ENCODE results near the gene MMP25.

MMP25 gene

DNA sequence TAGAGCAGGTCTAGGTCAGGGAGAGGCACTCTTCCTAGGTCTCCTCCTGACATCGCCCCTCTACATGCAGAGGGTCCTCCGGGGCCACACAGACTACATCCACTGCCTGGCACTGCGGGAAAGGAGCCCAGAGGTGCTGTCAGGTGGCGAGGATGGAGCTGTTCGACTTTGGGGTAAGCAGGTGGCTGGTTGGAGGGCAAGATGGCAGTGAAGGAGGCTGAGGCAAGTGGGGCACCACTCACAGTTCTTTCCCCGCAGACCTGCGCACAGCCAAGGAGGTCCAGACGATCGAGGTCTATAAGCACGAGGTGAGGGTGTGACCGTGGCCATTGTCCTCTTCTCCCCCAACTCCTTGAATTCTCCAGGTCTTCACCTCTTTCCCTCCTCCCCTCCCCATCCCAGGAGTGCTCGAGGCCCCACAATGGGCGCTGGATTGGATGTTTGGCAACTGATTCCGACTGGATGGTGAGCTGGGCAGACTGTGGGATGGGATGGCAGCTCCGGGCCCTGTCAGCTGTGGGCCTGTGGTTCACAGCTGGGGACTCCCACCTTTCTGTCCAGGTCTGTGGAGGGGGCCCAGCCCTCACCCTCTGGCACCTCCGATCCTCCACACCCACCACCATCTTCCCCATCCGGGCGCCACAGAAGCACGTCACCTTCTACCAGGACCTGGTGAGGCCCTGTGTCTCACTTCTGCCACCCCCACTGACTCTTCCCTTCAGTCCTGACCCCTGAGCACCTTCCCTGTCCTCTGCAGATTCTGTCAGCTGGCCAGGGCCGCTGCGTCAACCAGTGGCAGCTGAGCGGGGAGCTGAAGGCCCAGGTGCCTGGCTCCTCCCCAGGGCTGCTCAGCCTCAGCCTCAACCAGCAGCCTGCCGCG lies 19.5 kb upstream of the MMP25 start:
- no peak overlapping the region for H3K4me3 ChIP-seq (ENCODE audit: low read depth, low read length)
- TF ChIP-seq CTCF (IDR thresholded peaks at IDR 0.05; ENCODE audit: borderline replicate concordance, insufficient read depth, low read depth, low read length): no peak

- H3K4me3 ChIP-seq (ENCODE audit: low read depth, low read length): no peak overlapping the region
- TF ChIP-seq CTCF (IDR thresholded peaks at IDR 0.05; ENCODE audit: borderline replicate concordance, insufficient read depth, low read depth, low read length): no peak
Measured at GRCh38 chr16:3027489-3027795, 18.9 kb upstream of the MMP25 start.

GRCh38 chr16:3027983-3028715 lies 18.2 kb upstream of the MMP25 start:
- TF ChIP-seq CTCF (IDR thresholded peaks at IDR 0.05; ENCODE audit: borderline replicate concordance, insufficient read depth, low read depth, low read length): peak; percentile 95
- no peak overlapping the region for H3K4me3 ChIP-seq (ENCODE audit: low read depth, low read length)

DNA sequence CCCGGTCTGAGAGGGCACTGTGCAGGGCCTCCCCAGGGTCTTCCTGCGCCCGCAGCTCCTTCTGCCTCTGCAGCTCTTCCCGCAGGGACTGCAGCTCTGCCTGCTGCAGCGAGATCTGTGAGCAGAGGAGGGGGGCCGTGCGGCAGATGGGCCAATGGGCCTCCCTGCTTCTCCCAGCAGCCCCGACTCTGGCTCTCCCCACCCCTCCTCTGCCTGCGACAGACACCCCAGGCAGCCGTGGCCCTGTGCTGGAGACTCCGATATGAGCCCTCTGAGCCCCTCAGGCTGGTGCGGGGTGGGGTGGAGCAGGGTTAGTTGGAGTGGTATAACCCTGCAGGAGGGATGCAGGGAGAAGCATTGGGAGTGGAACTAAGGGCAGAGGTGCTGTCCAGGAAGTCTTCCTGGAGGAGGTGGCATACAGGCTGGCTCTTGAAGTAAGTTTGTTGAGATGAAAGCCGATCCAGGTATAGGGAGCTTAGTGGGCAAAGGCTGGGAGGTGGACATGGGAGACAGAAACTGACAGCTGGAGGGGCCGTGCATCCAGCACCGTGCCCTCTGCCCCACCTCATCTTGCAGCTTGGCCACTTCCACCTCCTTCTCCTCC lies 17.5 kb upstream of the MMP25 start:
- H3K4me3 ChIP-seq (ENCODE audit: low read depth, low read length): no peak overlapping the region
- TF ChIP-seq CTCF (IDR thresholded peaks at IDR 0.05; ENCODE audit: borderline replicate concordance, insufficient read depth, low read depth, low read length): no peak

DNA sequence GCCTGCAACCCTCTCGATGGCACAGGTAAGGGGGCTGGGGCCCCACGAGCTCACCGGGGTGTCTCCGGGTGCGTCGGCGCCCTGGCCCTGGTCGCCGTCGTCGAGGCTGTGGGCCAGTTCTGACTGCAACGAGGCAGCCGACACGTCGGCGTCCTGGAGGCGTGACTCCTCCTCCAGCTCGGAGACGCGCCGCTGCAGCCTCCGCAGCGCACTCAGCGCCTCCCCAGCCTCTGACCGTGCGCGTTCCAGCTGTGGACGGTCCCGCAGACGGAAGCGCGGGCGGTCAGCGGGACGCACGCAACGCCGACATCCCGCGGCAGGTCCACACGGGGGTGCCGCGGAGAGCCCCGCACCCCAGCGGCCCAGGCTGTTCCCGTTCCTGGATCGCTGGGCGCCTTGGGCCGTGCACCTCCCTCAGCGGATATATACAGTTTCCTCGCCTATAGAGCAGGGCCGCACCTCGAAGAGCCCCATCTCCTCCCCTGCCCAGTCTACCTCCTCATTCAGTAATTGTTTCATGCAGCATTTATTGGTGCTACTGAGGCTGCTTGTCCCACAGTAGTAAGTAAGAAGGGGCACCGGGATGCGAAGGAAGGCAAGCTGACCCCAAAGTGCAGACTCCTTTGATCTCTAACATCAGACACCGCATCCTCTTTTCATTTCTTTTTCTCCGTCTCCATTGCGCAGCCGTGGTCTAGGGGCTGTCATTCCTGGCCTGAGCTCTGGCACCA lies 16.7 kb upstream of the MMP25 start:
- no peak for TF ChIP-seq CTCF (IDR thresholded peaks at IDR 0.05; ENCODE audit: borderline replicate concordance, insufficient read depth, low read depth, low read length)
- no peak overlapping the region for H3K4me3 ChIP-seq (ENCODE audit: low read depth, low read length)

GRCh38 chr16:3030222-3031212 lies 15.8 kb upstream of the MMP25 start:
- no peak overlapping the region for H3K4me3 ChIP-seq (ENCODE audit: low read depth, low read length)
- no peak for TF ChIP-seq CTCF (IDR thresholded peaks at IDR 0.05; ENCODE audit: borderline replicate concordance, insufficient read depth, low read depth, low read length)

All from GM12875 (cell line).